ENCODE data around the gene TBC1D4. TPM values are rescaled to one million over a fixed set of nuclear protein-coding genes. Genes with fewer than 3 reads are reported as not detected.

The TBC1D4 gene
- total RNA-seq, 1 experiment from 2014 or later, result 19.5 TPM

GRCh38 chr13:75366380-75367280 lies 115.3 kb downstream of the TBC1D4 start:
- intact Hi-C loops (cut with micrococcal nuclease; ENCODE audit: unreplicated experiment), result no loop called here
- no peaks in the 10 kb centered on the region for H3K9me2 ChIP-seq (ENCODE audit: insufficient read depth)
- no peaks in the 10 kb centered on the region for H3F3A ChIP-seq (ENCODE audit: insufficient read depth, low read depth)
- no peaks in the 10 kb centered on the region for H3K79me2 ChIP-seq (ENCODE audit: low read depth)
- no peaks in the 10 kb centered on the region for H3K27me3 ChIP-seq (ENCODE audit: insufficient read depth, low read depth)
- no TSS peak for BruUV-seq (replicated peaks)
- no peak overlapping the region for H2AFZ ChIP-seq
- H3K9me3 ChIP-seq (ENCODE audit: insufficient read depth, low read depth), result no peaks in the 10 kb centered on the region
- H3K4me3 ChIP-seq, result no peak overlapping the region
- POLR2A ChIA-PET (ENCODE audit: unreplicated experiment), result no interaction called here
- CTCF ChIA-PET, result no interaction called here
- H3K4me1 ChIP-seq (replicated peaks; ENCODE audit: insufficient read depth), result peaks cover 20% of the 10 kb centered on the region
- peak overlapping the region; percentile 55 for H3K27ac ChIP-seq
- H3K36me3 ChIP-seq (ENCODE audit: low read depth), result no peaks in the 10 kb centered on the region
- H4K20me1 ChIP-seq (ENCODE audit: insufficient read depth), result no peaks in the 10 kb centered on the region
- no peak for TF ChIP-seq EZH2 (IDR thresholded peaks at IDR 0.05; ENCODE audit: low read depth)
- TF ChIP-seq CTCF (conservative IDR thresholded peaks at IDR 0.05), result no peak
- DNase-seq, result no peak
- H3K4me2 ChIP-seq, result peak overlapping the region; percentile 46

- ChIA-PET POLR2A (ENCODE audit: unreplicated experiment) (no interaction called here), CTCF (interaction anchor here (0.5 kb wide), 1 partner anchor 268 kb away, joined by 3 read pairs; no protein-coding TSS in a partner anchor)
- H3K9me2 ChIP-seq (ENCODE audit: insufficient read depth), result no peaks in the 10 kb centered on the region
- no peak overlapping the region for H2AFZ ChIP-seq
- H3K4me1 ChIP-seq (replicated peaks; ENCODE audit: insufficient read depth), result peaks cover 20% of the 10 kb centered on the region
- H3K79me2 ChIP-seq (ENCODE audit: low read depth), result no peaks in the 10 kb centered on the region
- TF ChIP-seq EZH2 (IDR thresholded peaks at IDR 0.05; ENCODE audit: low read depth) (no peak), CTCF (conservative IDR thresholded peaks at IDR 0.05) (0 out of 2 replicates have a peak, but pooled peaks have one; percentile 19)
- intact Hi-C loops (cut with micrococcal nuclease; ENCODE audit: unreplicated experiment), result no loop called here
- H3K4me2 ChIP-seq, result peak overlapping the region; percentile 46
- BruUV-seq (replicated peaks), result no TSS peak
- no peaks in the 10 kb centered on the region for H3K27me3 ChIP-seq (ENCODE audit: insufficient read depth, low read depth)
- no peaks in the 10 kb centered on the region for H3K9me3 ChIP-seq (ENCODE audit: insufficient read depth, low read depth)
- no peaks in the 10 kb centered on the region for H3K36me3 ChIP-seq (ENCODE audit: low read depth)
- no peaks in the 10 kb centered on the region for H3F3A ChIP-seq (ENCODE audit: insufficient read depth, low read depth)
- no peak overlapping the region for H3K4me3 ChIP-seq
- peak; percentile 27 to 78 for DNase-seq
- H3K27ac ChIP-seq, result peak overlapping the region; percentile 55
- H4K20me1 ChIP-seq (ENCODE audit: insufficient read depth), result no peaks in the 10 kb centered on the region
These were observed 116.2 kb downstream of the TBC1D4 start for GRCh38 chr13:75365724-75366173.

- Histone ChIP-seq H3K9me2 (ENCODE audit: insufficient read depth) (no peaks in the 10 kb centered on the region), H3K27ac (no peak overlapping the region), H3K36me3 (ENCODE audit: low read depth) (no peaks in the 10 kb centered on the region), H2AFZ (no peak overlapping the region), H3F3A (ENCODE audit: insufficient read depth, low read depth) (no peaks in the 10 kb centered on the region), H3K27me3 (ENCODE audit: insufficient read depth, low read depth) (no peaks in the 10 kb centered on the region), H3K79me2 (ENCODE audit: low read depth) (no peaks in the 10 kb centered on the region), H3K4me2 (no peak overlapping the region), H4K20me1 (ENCODE audit: insufficient read depth) (no peaks in the 10 kb centered on the region), H3K4me3 (no peak overlapping the region), H3K4me1 (replicated peaks; ENCODE audit: insufficient read depth) (peaks cover 20% of the 10 kb centered on the region), H3K9me3 (ENCODE audit: insufficient read depth, low read depth) (no peaks in the 10 kb centered on the region)
- intact Hi-C loops (cut with micrococcal nuclease; ENCODE audit: unreplicated experiment), result no loop called here
- no TSS peak for BruUV-seq (replicated peaks)
- ChIA-PET CTCF (no interaction called here), POLR2A (ENCODE audit: unreplicated experiment) (no interaction called here)
- no peak for DNase-seq
- TF ChIP-seq CTCF (conservative IDR thresholded peaks at IDR 0.05) (no peak), EZH2 (IDR thresholded peaks at IDR 0.05; ENCODE audit: low read depth) (no peak)
These were observed 117.7 kb downstream of the TBC1D4 start for GRCh38 chr13:75364131-75364713.
